MM.1S (cell line): ENCODE data around the gene NUP133.

Experiments
- DNase-seq: peaks from one replicate; pipeline ENCODE4 v3.0.0-alpha.2; 2015
- H2AFZ ChIP-seq: fragments of 300-600 bp; sonication (generic); 2 replicates; pipeline ENCODE4 v1.6.0; 2016; ENCODE audit warnings: antibody characterized with exemption, low read length
- H3F3A ChIP-seq: fragments of 300-600 bp; sonication (generic); 2 replicates; pipeline ENCODE4 v1.6.1; 2016; ENCODE audit warnings: mild to moderate bottlenecking, antibody characterized with exemption, low read length, moderate library complexity, mixed read lengths; ENCODE audit not compliant: insufficient read depth
- H3K27ac ChIP-seq: fragments of 300-600 bp; sonication (generic); 2 replicates; pipeline ENCODE4 v1.5.1; 2016; ENCODE audit warnings: mild to moderate bottlenecking, low read length
- H3K27me3 ChIP-seq: fragments of 300-600 bp; sonication (generic); replicated peaks from 2 replicates; pipeline ENCODE4 v1.6.0; 2016; ENCODE audit warnings: low read length; ENCODE audit not compliant: insufficient read depth
- H3K36me3 ChIP-seq: fragments of 300-600 bp; sonication (generic); replicated peaks from 2 replicates; pipeline ENCODE4 v1.6.1; 2016; ENCODE audit warnings: mild to moderate bottlenecking, low read length, mixed read lengths; ENCODE audit not compliant: insufficient read depth
- H3K4me1 ChIP-seq: fragments of 300-600 bp; sonication (generic); 2 replicates; pipeline ENCODE4 v1.6.1; 2016; ENCODE audit warnings: low read length, mixed read lengths
- H3K4me2 ChIP-seq: fragments of 300-600 bp; sonication (generic); 2 replicates; pipeline ENCODE4 v1.6.0; 2016; ENCODE audit warnings: low read depth, low read length
- H3K4me3 ChIP-seq: fragments of 300-600 bp; sonication (generic); 2 replicates; pipeline ENCODE4 v1.5.1; 2016; ENCODE audit warnings: low read length, mixed read lengths
- H3K79me2 ChIP-seq: fragments of 300-600 bp; sonication (generic); 2 replicates; pipeline ENCODE4 v1.6.1; 2016; ENCODE audit warnings: mixed run types, low read length, mixed read lengths
- H3K9ac ChIP-seq: fragments of 300-600 bp; sonication (generic); 2 replicates; pipeline ENCODE4 v1.6.1; 2016; ENCODE audit warnings: low read length, mixed read lengths
- H3K9me2 ChIP-seq: fragments of 300-600 bp; sonication (generic); replicated peaks from 2 replicates; pipeline ENCODE4 v1.6.1; 2016; ENCODE audit warnings: mild to moderate bottlenecking, low read length, mixed read lengths; ENCODE audit not compliant: insufficient read depth
- H3K9me3 ChIP-seq: fragments of 300-600 bp; sonication (generic); replicated peaks from 2 replicates; pipeline ENCODE4 v1.6.1; 2016; ENCODE audit warnings: mild to moderate bottlenecking, low read length, mixed read lengths; ENCODE audit not compliant: insufficient read depth
- H4K20me1 ChIP-seq: fragments of 300-600 bp; sonication (generic); 2 replicates; pipeline ENCODE4 v1.6.1; 2016; ENCODE audit warnings: mild to moderate bottlenecking, low read length, moderate library complexity, mixed read lengths; ENCODE audit not compliant: insufficient read depth
- EZH2 ChIP-seq: fragments of 300-600 bp; sonication (generic); optimal IDR thresholded peaks from 2 replicates; pipeline ENCODE3; 2017; ENCODE audit warnings: low read depth, mild to moderate bottlenecking, antibody characterized with exemption, low read length, mixed read lengths
- EZH2phosphoT487 ChIP-seq: fragments of 300-600 bp; sonication (generic); IDR thresholded peaks from 2 replicates; pipeline ENCODE4 v1.6.1; 2018; ENCODE audit warnings: antibody characterized with exemption, low read length
- TF ChIP-seq, protein P1 (sequence below): fragments of 300-600 bp; sonication (generic); IDR thresholded peaks from 2 replicates; pipeline ENCODE4 v1.5.1; 2016; ENCODE audit warnings: antibody characterized with exemption, low read length, mixed read lengths

The NUP133 gene

DNA sequence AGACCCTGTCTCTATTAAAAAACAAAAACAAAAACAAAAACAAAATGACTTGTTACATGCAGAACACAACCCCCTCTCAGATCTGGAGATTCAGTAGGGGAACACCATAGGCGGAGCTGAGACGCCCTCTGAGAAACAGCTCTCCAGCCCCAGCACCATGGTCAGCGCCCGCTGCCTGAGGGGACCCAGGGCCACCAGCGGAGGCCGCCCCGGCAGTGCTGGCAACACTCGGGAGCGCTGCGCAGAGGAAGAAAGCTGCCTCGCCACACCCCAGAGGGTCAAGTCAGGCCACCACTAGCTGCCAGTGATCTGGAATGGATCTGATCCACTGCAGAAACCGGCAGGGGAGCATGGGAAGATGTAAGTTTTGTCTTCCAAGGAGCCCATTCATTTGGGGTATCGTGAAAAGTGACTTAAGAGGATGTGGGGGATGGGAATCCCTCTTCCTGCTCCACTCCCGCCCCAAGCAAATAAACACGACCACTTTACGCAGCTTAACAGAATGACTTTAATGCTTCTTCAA, 77.3 kb downstream of the NUP133 start:
- no peaks in the 10 kb centered on the region for H4K20me1 ChIP-seq
- H2AFZ ChIP-seq = no peak overlapping the region
- peaks cover 5% of the 10 kb centered on the region for H3F3A ChIP-seq
- H3K9ac ChIP-seq = no peak overlapping the region
- H3K9me3 ChIP-seq = no peaks in the 10 kb centered on the region
- 0 out of 2 replicates have a peak, but pooled peaks cover 12% of the 10 kb centered on the region for H3K27me3 ChIP-seq
- H3K4me1 ChIP-seq = peaks cover 19% of the 10 kb centered on the region
- DNase-seq = no peak
- TF ChIP-seq EZH2 (no peak), EZH2phosphoT487 (no peak)
- TF ChIP-seq, protein P1, sequence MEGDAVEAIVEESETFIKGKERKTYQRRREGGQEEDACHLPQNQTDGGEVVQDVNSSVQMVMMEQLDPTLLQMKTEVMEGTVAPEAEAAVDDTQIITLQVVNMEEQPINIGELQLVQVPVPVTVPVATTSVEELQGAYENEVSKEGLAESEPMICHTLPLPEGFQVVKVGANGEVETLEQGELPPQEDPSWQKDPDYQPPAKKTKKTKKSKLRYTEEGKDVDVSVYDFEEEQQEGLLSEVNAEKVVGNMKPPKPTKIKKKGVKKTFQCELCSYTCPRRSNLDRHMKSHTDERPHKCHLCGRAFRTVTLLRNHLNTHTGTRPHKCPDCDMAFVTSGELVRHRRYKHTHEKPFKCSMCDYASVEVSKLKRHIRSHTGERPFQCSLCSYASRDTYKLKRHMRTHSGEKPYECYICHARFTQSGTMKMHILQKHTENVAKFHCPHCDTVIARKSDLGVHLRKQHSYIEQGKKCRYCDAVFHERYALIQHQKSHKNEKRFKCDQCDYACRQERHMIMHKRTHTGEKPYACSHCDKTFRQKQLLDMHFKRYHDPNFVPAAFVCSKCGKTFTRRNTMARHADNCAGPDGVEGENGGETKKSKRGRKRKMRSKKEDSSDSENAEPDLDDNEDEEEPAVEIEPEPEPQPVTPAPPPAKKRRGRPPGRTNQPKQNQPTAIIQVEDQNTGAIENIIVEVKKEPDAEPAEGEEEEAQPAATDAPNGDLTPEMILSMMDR = no peak
- H3K4me2 ChIP-seq = no peak overlapping the region
- no peaks in the 10 kb centered on the region for H3K9me2 ChIP-seq
- no peaks in the 10 kb centered on the region for H3K79me2 ChIP-seq
- H3K27ac ChIP-seq = no peak overlapping the region
- no peaks in the 10 kb centered on the region for H3K36me3 ChIP-seq
- no peak overlapping the region for H3K4me3 ChIP-seq

GRCh38 chr1:229428256-229428655, 79.9 kb downstream of the NUP133 start:
- H3K9me2 ChIP-seq = no peaks in the 10 kb centered on the region
- H3K9me3 ChIP-seq = no peaks in the 10 kb centered on the region
- H3K36me3 ChIP-seq = no peaks in the 10 kb centered on the region
- TF ChIP-seq, protein P1 = no peak
- no peak for TF ChIP-seq EZH2
- no peak for TF ChIP-seq EZH2phosphoT487
- peaks cover 5% of the 10 kb centered on the region for H3F3A ChIP-seq
- H3K27ac ChIP-seq = peak overlapping the region; percentile 5; the same call in 1 of the 2 replicates
- DNase-seq = peak; percentile 59
- no peaks in the 10 kb centered on the region for H4K20me1 ChIP-seq
- H3K27me3 ChIP-seq = 0 out of 2 replicates have a peak, but pooled peaks cover 5% of the 10 kb centered on the region
- H3K4me1 ChIP-seq = peaks cover 19% of the 10 kb centered on the region
- H3K79me2 ChIP-seq = no peaks in the 10 kb centered on the region
- no peak overlapping the region for H3K9ac ChIP-seq
- H3K4me3 ChIP-seq = no peak overlapping the region
- no peak overlapping the region for H2AFZ ChIP-seq
- peak overlapping the region; percentile 24; the same call in 1 of the 2 replicates for H3K4me2 ChIP-seq

- no peaks in the 10 kb centered on the region for H3K9me3 ChIP-seq
- TF ChIP-seq, protein P1 = no peak
- TF ChIP-seq EZH2 = no peak
- TF ChIP-seq EZH2phosphoT487 = no peak
- H3K36me3 ChIP-seq = no peaks in the 10 kb centered on the region
- no peak overlapping the region for H3K4me3 ChIP-seq
- H3K9me2 ChIP-seq = no peaks in the 10 kb centered on the region
- H3K79me2 ChIP-seq = no peaks in the 10 kb centered on the region
- H3K27ac ChIP-seq = no peak overlapping the region
- DNase-seq = no peak
- no peak overlapping the region for H2AFZ ChIP-seq
- H3K27me3 ChIP-seq = no peaks in the 10 kb centered on the region
- peaks cover 5% of the 10 kb centered on the region for H3F3A ChIP-seq
- H4K20me1 ChIP-seq = no peaks in the 10 kb centered on the region
- H3K9ac ChIP-seq = no peak overlapping the region
- no peak overlapping the region for H3K4me2 ChIP-seq
- H3K4me1 ChIP-seq = peaks cover 19% of the 10 kb centered on the region
These were observed 80.6 kb downstream of the NUP133 start for GRCh38 chr1:229427572-229427971.
